IPS DF 19.7 (cell line): Measurements from ENCODE around the gene ANKIB1.

Experiments used
- DNase-seq: peaks from one replicate; pipeline ENCODE4 v3.0.0-alpha.2; 2013; ENCODE audit warnings: low read depth, low spot score

ANKIB1 gene

DNA sequence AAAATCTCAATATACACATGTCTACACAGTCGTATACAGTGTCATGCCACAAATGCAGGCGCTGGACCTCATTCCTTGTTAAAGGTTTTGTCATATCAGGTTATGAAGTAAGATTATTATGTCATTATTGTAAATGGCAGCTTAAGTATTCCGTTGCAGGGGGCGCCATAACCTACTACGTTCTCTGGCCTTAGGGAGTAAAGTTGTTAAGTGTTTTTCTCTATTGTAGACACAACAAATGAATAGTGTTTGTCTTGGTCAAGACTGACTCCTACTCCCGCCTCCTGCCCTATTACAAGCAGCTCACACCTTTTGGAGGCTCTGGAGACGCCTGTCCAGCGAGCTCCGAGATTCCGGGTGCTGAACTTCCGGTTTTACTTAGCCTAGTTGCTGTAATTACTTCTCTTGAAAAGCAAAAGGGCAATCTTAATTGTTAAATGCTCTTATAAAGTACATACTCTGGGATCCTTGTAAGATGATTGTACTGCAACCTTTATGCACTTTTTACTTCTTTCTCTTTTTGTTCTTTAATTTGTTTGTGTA, 202.5 kb downstream of the ANKIB1 start:
- no peak for DNase-seq
